Neural progenitor cell (in vitro differentiated cells): Measurements from ENCODE around the gene TSACC. TPM values are rescaled to one million over a fixed set of nuclear protein-coding genes. Genes with fewer than 3 reads are reported as not detected.

Source experiments
- DNase-seq: peaks from one replicate; pipeline ENCODE4 v3.0.0-alpha.2; 2016; ENCODE audit warnings: low spot score
- H2AFZ ChIP-seq: fragments of 200-600 bp; sonication (generic); replicated peaks from 2 replicates; pipeline ENCODE4 v1.6.1; 2016; ENCODE audit warnings: antibody characterized with exemption
- H3F3A ChIP-seq: fragments of 200-600 bp; sonication (generic); 2 replicates; pipeline ENCODE4 v1.6.1; 2016; ENCODE audit warnings: antibody characterized with exemption, low read depth
- H3K27ac ChIP-seq: fragments of 200-600 bp; sonication (generic); 2 replicates; pipeline ENCODE4 v1.5.1; 2016; ENCODE audit warnings: mild to moderate bottlenecking
- H3K27me3 ChIP-seq: fragments of 200-600 bp; sonication (generic); 2 replicates; pipeline ENCODE4 v1.6.1; 2016; ENCODE audit warnings: mild to moderate bottlenecking, moderate library complexity
- H3K36me3 ChIP-seq: fragments of 200-600 bp; sonication (generic); 2 replicates; pipeline ENCODE4 v1.5.1; 2016
- H3K4me1 ChIP-seq: fragments of 200-600 bp; sonication (generic); 2 replicates; pipeline ENCODE4 v1.6.1; 2016; ENCODE audit warnings: mixed run types
- H3K4me2 ChIP-seq: fragments of 200-600 bp; sonication (generic); 2 replicates; pipeline ENCODE4 v1.6.1; 2016
- H3K4me3 ChIP-seq: fragments of 200-600 bp; sonication (generic); 2 replicates; pipeline ENCODE4 v1.5.1; 2016
- H3K79me2 ChIP-seq: fragments of 200-600 bp; sonication (generic); 2 replicates; pipeline ENCODE4 v1.6.1; 2016; ENCODE audit warnings: low read depth
- H3K9ac ChIP-seq: fragments of 200-600 bp; sonication (generic); 2 replicates; pipeline ENCODE4 v1.6.1; 2016
- H3K9me3 ChIP-seq: fragments of 200-600 bp; sonication (generic); 2 replicates; pipeline ENCODE4 v1.5.1; 2016; ENCODE audit warnings: low read depth
- H4K20me1 ChIP-seq: fragments of 200-600 bp; sonication (generic); 2 replicates; pipeline ENCODE4 v1.6.1; 2016; ENCODE audit warnings: low read depth
- H3K27ac Mint-ChIP-seq: 3 replicates; pipeline ENCODE4 v1.8.0; 2021; ENCODE audit warnings: mixed read lengths
- H3K27me3 Mint-ChIP-seq: 2 replicates; pipeline ENCODE4 v1.8.0; 2022; ENCODE audit warnings: low read depth, mild to moderate bottlenecking, inconsistent platforms, moderate library complexity, mixed read lengths; ENCODE audit not compliant: insufficient read depth
- H3K36me3 Mint-ChIP-seq: 3 replicates; pipeline ENCODE4 v1.8.0; 2021; ENCODE audit warnings: mixed read lengths
- H3K4me1 Mint-ChIP-seq: 3 replicates; pipeline ENCODE4 v1.8.0; 2021; ENCODE audit warnings: mixed read lengths
- H3K4me3 Mint-ChIP-seq: 3 replicates; pipeline ENCODE4 v1.8.0; 2021; ENCODE audit warnings: mild to moderate bottlenecking, moderate library complexity, mixed read lengths
- H3K9me3 Mint-ChIP-seq: 3 replicates; pipeline ENCODE4 v1.8.0; 2020; ENCODE audit warnings: mixed read lengths
- EZH2 ChIP-seq: fragments of 200-600 bp; sonication (generic); IDR thresholded peaks from 2 replicates; pipeline ENCODE4 v1.6.1; 2017; ENCODE audit warnings: antibody characterized with exemption, mild to moderate bottlenecking, moderate library complexity
- EZH2phosphoT487 ChIP-seq: fragments of 200-600 bp; sonication (generic); IDR thresholded peaks from 2 replicates; pipeline ENCODE4 v1.6.1; 2017; ENCODE audit warnings: antibody characterized with exemption
- total RNA-seq: library from RNA; depleted of rRNA; stranded (reverse); fragments of >200 nt; gene quantifications from 2 replicates; pipeline ENCODE4 v1.2.3, GENCODE V29; 2015; ENCODE audit warnings: low replicate concordance
- TF ChIP-seq, protein P1 (sequence below): fragments of 200-600 bp; sonication (generic); IDR thresholded peaks from 2 replicates; pipeline ENCODE4 v1.5.1; 2017; ENCODE audit warnings: antibody characterized with exemption, mild to moderate bottlenecking

TSACC gene
- total RNA-seq, 1 donor from 2014 or later: not detected

DNA sequence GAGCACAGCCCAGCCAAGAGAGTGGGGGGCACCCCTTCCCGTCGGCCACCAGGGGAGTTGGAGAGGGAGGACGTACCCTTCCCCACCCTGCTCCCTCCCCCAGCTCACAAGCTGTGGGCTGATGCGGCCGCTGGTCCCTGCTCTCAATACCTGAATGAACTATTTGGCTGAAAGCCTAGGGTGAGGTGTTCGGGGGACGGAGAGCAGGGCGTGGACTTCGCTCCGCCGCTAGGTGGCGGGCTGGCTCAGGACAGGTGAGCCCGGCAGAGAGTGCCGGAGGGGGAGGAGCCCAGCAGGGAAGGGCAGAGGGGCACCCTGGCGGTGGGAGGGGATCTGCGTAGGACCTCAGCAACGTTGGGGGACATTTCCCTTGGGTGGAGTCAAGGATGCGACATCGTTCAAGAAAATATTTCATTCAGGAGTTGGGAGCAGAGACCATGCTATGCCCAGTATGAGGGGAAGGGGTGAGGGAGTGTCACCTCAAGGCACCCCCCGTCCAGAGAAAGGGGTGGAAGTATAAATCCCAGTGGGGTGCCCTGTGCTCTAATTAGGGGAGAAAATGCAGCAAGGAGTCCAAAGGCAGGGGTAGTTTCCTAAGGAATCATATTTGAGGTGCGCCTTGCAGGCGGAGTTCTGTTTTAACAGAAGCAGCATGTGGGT, 18.7 kb downstream of the TSACC start:
- no peaks in the 10 kb centered on the region for H3K36me3 ChIP-seq
- no peak overlapping the region for H3K4me3 ChIP-seq
- H3F3A ChIP-seq: peaks cover 4% of the 10 kb centered on the region
- H2AFZ ChIP-seq: no peak overlapping the region
- TF ChIP-seq, protein P1, sequence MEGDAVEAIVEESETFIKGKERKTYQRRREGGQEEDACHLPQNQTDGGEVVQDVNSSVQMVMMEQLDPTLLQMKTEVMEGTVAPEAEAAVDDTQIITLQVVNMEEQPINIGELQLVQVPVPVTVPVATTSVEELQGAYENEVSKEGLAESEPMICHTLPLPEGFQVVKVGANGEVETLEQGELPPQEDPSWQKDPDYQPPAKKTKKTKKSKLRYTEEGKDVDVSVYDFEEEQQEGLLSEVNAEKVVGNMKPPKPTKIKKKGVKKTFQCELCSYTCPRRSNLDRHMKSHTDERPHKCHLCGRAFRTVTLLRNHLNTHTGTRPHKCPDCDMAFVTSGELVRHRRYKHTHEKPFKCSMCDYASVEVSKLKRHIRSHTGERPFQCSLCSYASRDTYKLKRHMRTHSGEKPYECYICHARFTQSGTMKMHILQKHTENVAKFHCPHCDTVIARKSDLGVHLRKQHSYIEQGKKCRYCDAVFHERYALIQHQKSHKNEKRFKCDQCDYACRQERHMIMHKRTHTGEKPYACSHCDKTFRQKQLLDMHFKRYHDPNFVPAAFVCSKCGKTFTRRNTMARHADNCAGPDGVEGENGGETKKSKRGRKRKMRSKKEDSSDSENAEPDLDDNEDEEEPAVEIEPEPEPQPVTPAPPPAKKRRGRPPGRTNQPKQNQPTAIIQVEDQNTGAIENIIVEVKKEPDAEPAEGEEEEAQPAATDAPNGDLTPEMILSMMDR: peak; percentile 91
- TF ChIP-seq EZH2: no peak
- TF ChIP-seq EZH2phosphoT487: no peak
- H3K36me3 Mint-ChIP-seq: no peaks in the 10 kb centered on the region
- no peak overlapping the region for H3K27ac ChIP-seq
- H3K4me1 ChIP-seq: peaks cover 4% of the 10 kb centered on the region
- H3K9ac ChIP-seq: no peak overlapping the region
- H3K9me3 Mint-ChIP-seq: no peaks in the 10 kb centered on the region
- H3K9me3 ChIP-seq: no peaks in the 10 kb centered on the region
- H3K4me1 Mint-ChIP-seq: peaks cover 14% of the 10 kb centered on the region
- peak overlapping the region; percentile 24 for H3K4me3 Mint-ChIP-seq
- H3K27ac Mint-ChIP-seq: no peak overlapping the region
- H3K4me2 ChIP-seq: peak overlapping the region; percentile 1
- peak; percentile 84 for DNase-seq
- H3K27me3 Mint-ChIP-seq: peaks cover 41% of the 10 kb centered on the region
- no peaks in the 10 kb centered on the region for H3K79me2 ChIP-seq
- H4K20me1 ChIP-seq: no peaks in the 10 kb centered on the region
- H3K27me3 ChIP-seq: peaks cover 47% of the 10 kb centered on the region

DNA sequence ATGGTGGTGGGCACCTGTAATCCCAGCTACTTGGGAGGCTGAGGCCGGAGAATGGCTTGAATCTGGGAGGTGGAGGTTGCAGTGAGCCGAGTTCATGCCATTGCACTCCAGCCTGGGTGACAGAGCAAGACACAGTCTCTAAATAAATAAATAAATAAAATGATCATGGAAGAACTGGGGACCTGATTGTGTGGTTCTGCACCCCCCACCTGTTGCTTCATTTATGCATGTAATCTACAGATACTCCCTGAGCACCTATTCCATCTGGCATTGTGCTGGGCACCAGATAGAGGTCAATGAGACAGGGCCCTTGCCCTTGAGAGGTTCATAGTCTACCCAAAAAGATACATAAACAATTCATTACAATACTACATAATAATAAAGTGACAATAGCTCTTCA, 19.7 kb downstream of the TSACC start:
- no peak overlapping the region for H2AFZ ChIP-seq
- peaks cover 4% of the 10 kb centered on the region for H3F3A ChIP-seq
- no peaks in the 10 kb centered on the region for H3K9me3 Mint-ChIP-seq
- H3K36me3 ChIP-seq: no peaks in the 10 kb centered on the region
- H3K9ac ChIP-seq: no peak overlapping the region
- no peaks in the 10 kb centered on the region for H3K36me3 Mint-ChIP-seq
- no peak for TF ChIP-seq EZH2
- no peaks in the 10 kb centered on the region for H3K79me2 ChIP-seq
- H3K4me3 ChIP-seq: no peak overlapping the region
- H3K27ac ChIP-seq: no peak overlapping the region
- peaks cover 41% of the 10 kb centered on the region for H3K27me3 Mint-ChIP-seq
- H3K4me3 Mint-ChIP-seq: no peak overlapping the region
- no peak overlapping the region for H3K27ac Mint-ChIP-seq
- no peaks in the 10 kb centered on the region for H4K20me1 ChIP-seq
- no peaks in the 10 kb centered on the region for H3K9me3 ChIP-seq
- DNase-seq: no peak
- peaks cover 4% of the 10 kb centered on the region for H3K4me1 ChIP-seq
- H3K4me2 ChIP-seq: no peak overlapping the region
- peaks cover 14% of the 10 kb centered on the region for H3K4me1 Mint-ChIP-seq
- peaks cover 47% of the 10 kb centered on the region for H3K27me3 ChIP-seq

DNA sequence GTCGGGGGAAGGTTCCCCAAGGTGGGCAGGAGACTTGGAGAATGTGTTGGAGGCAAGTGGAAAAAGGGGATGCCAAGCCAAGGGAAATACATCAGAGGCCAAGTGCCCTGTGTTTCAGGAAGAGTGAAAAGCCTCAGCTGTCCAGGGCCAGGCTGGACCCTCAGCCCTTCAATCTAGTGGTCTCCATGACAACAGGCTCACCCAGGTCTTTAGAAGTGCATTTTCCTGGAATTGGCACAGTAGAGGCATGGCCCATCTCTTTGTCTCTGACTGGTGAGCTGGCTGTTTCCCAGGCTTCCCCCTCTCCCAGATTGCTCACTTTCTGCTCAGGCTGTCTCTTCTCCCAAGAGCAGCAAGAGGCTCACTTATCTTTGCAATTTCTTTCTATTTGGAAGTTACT, 20.3 kb downstream of the TSACC start:
- H3K4me1 ChIP-seq: peaks cover 4% of the 10 kb centered on the region
- H3K4me3 ChIP-seq: no peak overlapping the region
- peak overlapping the region; percentile 2 for H3K4me3 Mint-ChIP-seq
- H4K20me1 ChIP-seq: no peaks in the 10 kb centered on the region
- H3K9ac ChIP-seq: no peak overlapping the region
- H3K4me1 Mint-ChIP-seq: peaks cover 14% of the 10 kb centered on the region
- peaks cover 47% of the 10 kb centered on the region for H3K27me3 ChIP-seq
- no peak overlapping the region for H3K4me2 ChIP-seq
- H3K9me3 ChIP-seq: no peaks in the 10 kb centered on the region
- no peak overlapping the region for H3K27ac ChIP-seq
- peak; percentile 17 for DNase-seq
- H3K36me3 Mint-ChIP-seq: no peaks in the 10 kb centered on the region
- H3K27ac Mint-ChIP-seq: no peak overlapping the region
- peaks cover 4% of the 10 kb centered on the region for H3F3A ChIP-seq
- H3K27me3 Mint-ChIP-seq: peaks cover 43% of the 10 kb centered on the region
- H3K9me3 Mint-ChIP-seq: no peaks in the 10 kb centered on the region
- TF ChIP-seq EZH2 (no peak), EZH2phosphoT487 (no peak)
- TF ChIP-seq, protein P1: no peak
- H3K79me2 ChIP-seq: no peaks in the 10 kb centered on the region
- no peak overlapping the region for H2AFZ ChIP-seq
- no peaks in the 10 kb centered on the region for H3K36me3 ChIP-seq

DNA sequence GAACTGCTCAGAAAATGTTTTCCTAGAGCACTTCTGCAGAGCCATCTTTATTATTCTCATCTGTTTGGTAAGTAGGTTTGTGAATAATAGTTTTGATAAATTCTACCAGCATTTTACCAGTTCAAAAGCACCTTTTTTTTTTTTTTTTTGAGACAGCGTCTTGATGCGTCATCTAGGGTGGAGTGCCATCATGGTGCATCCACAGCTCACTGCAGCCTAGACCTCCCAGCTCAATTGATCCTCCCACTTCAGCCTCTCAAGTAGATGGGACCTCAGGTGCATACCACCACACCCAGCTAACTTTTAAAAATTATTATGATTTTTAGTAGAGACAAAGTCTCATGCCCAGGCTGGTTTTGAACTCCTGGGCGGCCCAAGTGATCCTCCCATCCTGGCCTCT, 20.9 kb downstream of the TSACC start:
- H3K9me3 Mint-ChIP-seq: no peaks in the 10 kb centered on the region
- DNase-seq: no peak
- H3K79me2 ChIP-seq: no peaks in the 10 kb centered on the region

More for the DNA sequence above, 20.9 kb downstream of the TSACC start:
- H3F3A ChIP-seq: peaks cover 4% of the 10 kb centered on the region
- H3K27ac ChIP-seq: no peak overlapping the region
- Mint-ChIP-seq H3K27me3 (peaks cover 44% of the 10 kb centered on the region), H3K4me3 (no peak overlapping the region), H3K27ac (no peak overlapping the region), H3K4me1 (peaks cover 14% of the 10 kb centered on the region), H3K36me3 (no peaks in the 10 kb centered on the region)
- H2AFZ ChIP-seq: no peak overlapping the region
- no peaks in the 10 kb centered on the region for H3K36me3 ChIP-seq
- H3K27me3 ChIP-seq: peaks cover 46% of the 10 kb centered on the region
- H3K4me2 ChIP-seq: no peak overlapping the region
- H3K9me3 ChIP-seq: no peaks in the 10 kb centered on the region
- no peaks in the 10 kb centered on the region for H4K20me1 ChIP-seq
- no peak for TF ChIP-seq EZH2
- H3K4me1 ChIP-seq: peaks cover 4% of the 10 kb centered on the region
- no peak overlapping the region for H3K9ac ChIP-seq
- no peak overlapping the region for H3K4me3 ChIP-seq
